Lower leg skin (tissue), 4 donors: ENCODE data around the gene ATP2B2. TPM values are rescaled to one million over a fixed set of nuclear protein-coding genes. Genes with fewer than 3 reads are reported as not detected.

Source experiments
- DNase-seq, 2 donors: peaks; one replicate each; pipeline ENCODE4 v3.0.0-alpha.2; 2019; ENCODE audit warnings: low spot score in 2 of 2
- H3K4me3 ChIP-seq: fragments of 200-600 bp; sonication (generic); 2 replicates; pipeline ENCODE4 v1.5.1; 2017; ENCODE audit warnings: mild to moderate bottlenecking, low read depth; ENCODE audit not compliant: poor library complexity, severe bottlenecking
- CTCF ChIP-seq, 3 donors: fragments of 450-650 bp; IDR thresholded peaks; one replicate each; pipeline ENCODE4 v1.5.1; 2016; ENCODE audit warnings: antibody characterized with exemption in 3 of 3, mild to moderate bottlenecking in 3 of 3, moderate library complexity in 2 of 3
- POLR2A ChIP-seq, 2 donors: fragments of 450-650 bp; IDR thresholded peaks; one replicate each; pipeline ENCODE4 v1.6.1; 2016 to 2017; ENCODE audit warnings: antibody characterized with exemption in 2 of 2, mild to moderate bottlenecking in 1 of 2, moderate library complexity in 1 of 2
- WGBS, 2 donors: methylation state at CpG; one replicate each; pipeline ENCODE4 v1.1.5; 2018; 5-methylcytosine and 5-hydroxymethylcytosine counted together
- intact Hi-C: fragments of 100-400 bp; cut with DNase I; formaldehyde crosslinking; loops from one replicate; pipeline ENCODE4 v1.15.0; 2023; ENCODE audit warnings: low total_unique reads
- total RNA-seq, 4 donors: library from RNA; depleted of rRNA; stranded (reverse); fragments of >200 nt; gene quantifications; one replicate each; pipeline ENCODE4 v1.1.0, GENCODE V29; 2016

The ATP2B2 gene
- total RNA-seq, 4 donors from 2014 or later: 0.12 to 0.45 (median 0.19) TPM; not detected in 1

GRCh38 chr3:10475983-10476382 lies 29.4 kb downstream of the ATP2B2 start:
- no peak for TF ChIP-seq CTCF (IDR thresholded peaks at IDR 0.05)
- whole genome bisulfite sequencing, 2 donors: 83 to 93% methylated on average over 3 of the region's 3 CpGs
- H3K4me3 ChIP-seq: no peak overlapping the region
- intact Hi-C loops: no loop called here
- no peak for DNase-seq

GRCh38 chr3:10474847-10475246 lies 30.5 kb downstream of the ATP2B2 start:
- DNase-seq: no peak
- no peak overlapping the region for H3K4me3 ChIP-seq
- intact Hi-C loops: no loop called here
- TF ChIP-seq CTCF (IDR thresholded peaks at IDR 0.05) (no peak), POLR2A (IDR thresholded peaks at IDR 0.05) (no peak)
- WGBS, 2 donors: 59 to 72% methylated on average over 9 of the region's 9 CpGs

GRCh38 chr3:10474275-10474646 lies 31.1 kb downstream of the ATP2B2 start:
- no peak overlapping the region for H3K4me3 ChIP-seq
- DNase-seq: no peak
- intact Hi-C loops: no loop called here
- TF ChIP-seq CTCF (IDR thresholded peaks at IDR 0.05) (no peak), POLR2A (IDR thresholded peaks at IDR 0.05) (no peak)
- WGBS, 2 donors: 67 to 74% methylated on average over 5 of the region's 5 CpGs

GRCh38 chr3:10473581-10474274 lies 31.7 kb downstream of the ATP2B2 start:
- H3K4me3 ChIP-seq: no peak overlapping the region
- 71 to 77% methylated on average over 7 of the region's 7 CpGs for WGBS, 2 donors
- TF ChIP-seq CTCF (IDR thresholded peaks at IDR 0.05) (no peak), POLR2A (IDR thresholded peaks at IDR 0.05) (no peak)
- intact Hi-C loops: no loop called here
- no peak for DNase-seq

GRCh38 chr3:10472877-10473440 lies 32.4 kb downstream of the ATP2B2 start:
- WGBS, 2 donors: 95% methylated on average over 2 of the region's 2 CpGs

More at GRCh38 chr3:10472877-10473440, 32.4 kb downstream of the ATP2B2 start:
- DNase-seq: no peak
- intact Hi-C loops: no loop called here
- no peak overlapping the region for H3K4me3 ChIP-seq
- TF ChIP-seq POLR2A (IDR thresholded peaks at IDR 0.05) (no peak), CTCF (IDR thresholded peaks at IDR 0.05) (no peak)
